ENCODE measurements around the gene VAMP5. TPM values are rescaled to one million over a fixed set of nuclear protein-coding genes. Genes with fewer than 3 reads are reported as not detected.

Gene VAMP5
- total and polyA plus RNA-seq, 10 of the 15 experiments (the other 5 are each of a cell fraction or from before 2014, with no cell fraction given), result 3.8 to 52.7 (median 24.1) TPM

- Histone ChIP-seq H3K36me3 (ENCODE audit: control insufficient read depth in 2 of 2, insufficient read depth in 2 of 2, low read length in 1 of 2) (no peaks in the 10 kb centered on the region), H2AFZ (ENCODE audit: control insufficient read depth, low read depth, low read length) (no peak overlapping the region), H3K4me1 (ENCODE audit: control insufficient read depth, insufficient read depth, low read length) (peaks cover 18% of the 10 kb centered on the region), H3K9ac (ENCODE audit: control insufficient read depth, insufficient read depth, low read length) (no peak overlapping the region), H3K4me3 (no peak overlapping the region), H3K79me2 (ENCODE audit: control insufficient read depth, insufficient read depth, low read length) (no peaks in the 10 kb centered on the region; the same call in 1 of the 2 replicates), H3K4me2 (ENCODE audit: control insufficient read depth, insufficient read depth) (no peak overlapping the region), H3K27me3 (replicated peaks in 1 of 2; ENCODE audit: control insufficient read depth in 2 of 2, insufficient read depth in 2 of 2, low read length in 1 of 2) (no peaks in the 10 kb centered on the region), H3K9me3 (replicated peaks; ENCODE audit: control insufficient read depth, insufficient read depth, low read length) (no peaks in the 10 kb centered on the region), H3K27ac (ENCODE audit: control insufficient read depth, insufficient read depth) (no peak overlapping the region), H4K20me1 (ENCODE audit: control insufficient read depth, insufficient read depth) (no peaks in the 10 kb centered on the region)
- POLR2A ChIA-PET, result no interaction called here
- in situ Hi-C loops (cut with MboI) (no loop called here), intact Hi-C loops (cut with micrococcal nuclease; ENCODE audit: unreplicated experiment) (no loop called here)
- ATAC-seq (no peak), FAIRE-seq (no peak), DNase-seq (ENCODE audit: low read depth, low spot score) (no peak)
- 72% methylated on average over 4 of the region's 4 CpGs for WGBS (ENCODE audit: insufficient coverage, insufficient replicate concordance, low lambda C conversion rate, missing lambda C conversion rate)
- RAD21 ChIA-PET (ENCODE audit: unreplicated experiment), result no interaction called here
- CTCF ChIA-PET, result no interaction called here
- SMC1A ChIA-PET (ENCODE audit: uncharacterized antibody, unreplicated experiment), result no interaction called here
- TF ChIP-seq E4F1 (IDR thresholded peaks at IDR 0.05; ENCODE audit: borderline replicate concordance, partially characterized antibody) (no peak), SMC3 (IDR thresholded peaks at IDR 0.05; ENCODE audit: borderline replicate concordance, low read length) (no peak), KLF5 (IDR thresholded peaks at IDR 0.05; ENCODE audit: partially characterized antibody) (no peak)
- no TSS peak for BruUV-seq (replicated peaks)
Measured at GRCh38 chr2:85588645-85589044, 4.4 kb downstream of the VAMP5 start.

- 92% methylated on average over 4 of the region's 4 CpGs for WGBS (ENCODE audit: insufficient coverage, insufficient replicate concordance, low lambda C conversion rate, missing lambda C conversion rate)
- H3K36me3 ChIP-seq (ENCODE audit: control insufficient read depth in 2 of 2, insufficient read depth in 2 of 2, low read length in 1 of 2), result no peaks in the 10 kb centered on the region
- DNase-seq (ENCODE audit: low read depth, low spot score), result no peak
- H3K9me3 ChIP-seq (replicated peaks; ENCODE audit: control insufficient read depth, insufficient read depth, low read length), result no peaks in the 10 kb centered on the region
- in situ Hi-C loops (cut with MboI) (no loop called here), intact Hi-C loops (cut with micrococcal nuclease; ENCODE audit: unreplicated experiment) (no loop called here)
- H3K9ac ChIP-seq (ENCODE audit: control insufficient read depth, insufficient read depth, low read length), result no peak overlapping the region
- H2AFZ ChIP-seq (ENCODE audit: control insufficient read depth, low read depth, low read length), result no peak overlapping the region
- ChIA-PET RAD21 (ENCODE audit: unreplicated experiment) (no interaction called here), POLR2A (no interaction called here), SMC1A (ENCODE audit: uncharacterized antibody, unreplicated experiment) (no interaction called here), CTCF (no interaction called here)
- no peaks in the 10 kb centered on the region for H3K27me3 ChIP-seq (replicated peaks in 1 of 2; ENCODE audit: control insufficient read depth in 2 of 2, insufficient read depth in 2 of 2, low read length in 1 of 2)
- H3K4me1 ChIP-seq (ENCODE audit: control insufficient read depth, insufficient read depth, low read length), result peaks cover 14% of the 10 kb centered on the region
- no peak overlapping the region for H3K27ac ChIP-seq (ENCODE audit: control insufficient read depth, insufficient read depth)
- H3K79me2 ChIP-seq (ENCODE audit: control insufficient read depth, insufficient read depth, low read length), result no peaks in the 10 kb centered on the region; the same call in 1 of the 2 replicates
- no peak for FAIRE-seq
- no peak overlapping the region for H3K4me2 ChIP-seq (ENCODE audit: control insufficient read depth, insufficient read depth)
- H3K4me3 ChIP-seq, result no peak overlapping the region
- no TSS peak for BruUV-seq (replicated peaks)
- H4K20me1 ChIP-seq (ENCODE audit: control insufficient read depth, insufficient read depth), result no peaks in the 10 kb centered on the region
- ATAC-seq, result no peak
- no peak for TF ChIP-seq STAT3 (IDR thresholded peaks at IDR 0.05; ENCODE audit: low read depth, low read length)
- no peak for TF ChIP-seq POLR2AphosphoS2 (IDR thresholded peaks at IDR 0.05; ENCODE audit: low read depth, low read length)
- no peak for TF ChIP-seq ETV6 (conservative IDR thresholded peaks at IDR 0.05 in 1 of 2, IDR thresholded peaks at IDR 0.05 in 1 of 2; ENCODE audit: borderline replicate concordance in 1 of 2, low read depth in 1 of 2)
- no peak for TF ChIP-seq MEF2A (IDR thresholded peaks at IDR 0.05; ENCODE audit: insufficient read depth, low read depth, low read length)
- no peak for TF ChIP-seq SIX5 (IDR thresholded peaks at IDR 0.05; ENCODE audit: low read depth, low read length, severe bottlenecking)
- TF ChIP-seq ZNF592 (IDR thresholded peaks at IDR 0.05), result no peak
- TF ChIP-seq STAT1 (conservative IDR thresholded peaks at IDR 0.05), result no peak
- no peak for TF ChIP-seq TAF1 (IDR thresholded peaks at IDR 0.05; ENCODE audit: borderline replicate concordance, low read depth, low read length)
- no peak for TF ChIP-seq TCF7 (IDR thresholded peaks at IDR 0.05; ENCODE audit: borderline replicate concordance)
Measured at GRCh38 chr2:85589181-85589580, 5.0 kb downstream of the VAMP5 start.

All from GM12878 (cell line).